ENCODE measurements around the gene CEP290. TPM values are rescaled to one million over a fixed set of nuclear protein-coding genes. Genes with fewer than 3 reads are reported as not detected.

The CEP290 gene
- total and polyA plus RNA-seq, 10 of the 15 experiments (the other 5 are each of a cell fraction or from before 2014, with no cell fraction given), result 4.8 to 15.7 (median 10.7) TPM

- TF ChIP-seq FOXK2 (IDR thresholded peaks at IDR 0.05) (no peak), MTA3 (IDR thresholded peaks at IDR 0.05; ENCODE audit: borderline replicate concordance, low read length) (no peak), PML (IDR thresholded peaks at IDR 0.05; ENCODE audit: low read length) (no peak), ZNF24 (IDR thresholded peaks at IDR 0.05) (no peak), HSF1 (IDR thresholded peaks at IDR 0.05; ENCODE audit: low read depth, low read length) (no peak), POLR2A (IDR thresholded peaks at IDR 0.05; ENCODE audit: low read depth, low read length) (no peak), RELB (IDR thresholded peaks at IDR 0.05; ENCODE audit: low read depth) (no peak), USF2 (IDR thresholded peaks at IDR 0.05; ENCODE audit: borderline replicate concordance, low read depth, low read length) (no peak)
- TF ChIP-seq, protein P1, sequence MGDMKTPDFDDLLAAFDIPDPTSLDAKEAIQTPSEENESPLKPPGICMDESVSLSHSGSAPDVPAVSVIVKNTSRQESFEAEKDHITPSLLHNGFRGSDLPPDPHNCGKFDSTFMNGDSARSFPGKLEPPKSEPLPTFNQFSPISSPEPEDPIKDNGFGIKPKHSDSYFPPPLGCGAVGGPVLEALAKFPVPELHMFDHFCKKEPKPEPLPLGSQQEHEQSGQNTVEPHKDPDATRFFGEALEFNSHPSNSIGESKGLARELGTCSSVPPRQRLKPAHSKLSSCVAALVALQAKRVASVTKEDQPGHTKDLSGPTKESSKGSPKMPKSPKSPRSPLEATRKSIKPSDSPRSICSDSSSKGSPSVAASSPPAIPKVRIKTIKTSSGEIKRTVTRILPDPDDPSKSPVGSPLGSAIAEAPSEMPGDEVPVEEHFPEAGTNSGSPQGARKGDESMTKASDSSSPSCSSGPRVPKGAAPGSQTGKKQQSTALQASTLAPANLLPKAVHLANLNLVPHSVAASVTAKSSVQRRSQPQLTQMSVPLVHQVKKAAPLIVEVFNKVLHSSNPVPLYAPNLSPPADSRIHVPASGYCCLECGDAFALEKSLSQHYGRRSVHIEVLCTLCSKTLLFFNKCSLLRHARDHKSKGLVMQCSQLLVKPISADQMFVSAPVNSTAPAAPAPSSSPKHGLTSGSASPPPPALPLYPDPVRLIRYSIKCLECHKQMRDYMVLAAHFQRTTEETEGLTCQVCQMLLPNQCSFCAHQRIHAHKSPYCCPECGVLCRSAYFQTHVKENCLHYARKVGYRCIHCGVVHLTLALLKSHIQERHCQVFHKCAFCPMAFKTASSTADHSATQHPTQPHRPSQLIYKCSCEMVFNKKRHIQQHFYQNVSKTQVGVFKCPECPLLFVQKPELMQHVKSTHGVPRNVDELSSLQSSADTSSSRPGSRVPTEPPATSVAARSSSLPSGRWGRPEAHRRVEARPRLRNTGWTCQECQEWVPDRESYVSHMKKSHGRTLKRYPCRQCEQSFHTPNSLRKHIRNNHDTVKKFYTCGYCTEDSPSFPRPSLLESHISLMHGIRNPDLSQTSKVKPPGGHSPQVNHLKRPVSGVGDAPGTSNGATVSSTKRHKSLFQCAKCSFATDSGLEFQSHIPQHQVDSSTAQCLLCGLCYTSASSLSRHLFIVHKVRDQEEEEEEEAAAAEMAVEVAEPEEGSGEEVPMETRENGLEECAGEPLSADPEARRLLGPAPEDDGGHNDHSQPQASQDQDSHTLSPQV (IDR thresholded peaks at IDR 0.05), result no peak
Measured at GRCh38 chr12:88185279-88185678, 43.4 kb upstream of the CEP290 start (continued).

Measured in GM12878 (cell line).